Measurements from ENCODE around the gene NCF4.

The NCF4 gene

GRCh38 chr22:36874736-36875135 lies 13.9 kb downstream of the NCF4 start:
- TF ChIP-seq, protein P1, sequence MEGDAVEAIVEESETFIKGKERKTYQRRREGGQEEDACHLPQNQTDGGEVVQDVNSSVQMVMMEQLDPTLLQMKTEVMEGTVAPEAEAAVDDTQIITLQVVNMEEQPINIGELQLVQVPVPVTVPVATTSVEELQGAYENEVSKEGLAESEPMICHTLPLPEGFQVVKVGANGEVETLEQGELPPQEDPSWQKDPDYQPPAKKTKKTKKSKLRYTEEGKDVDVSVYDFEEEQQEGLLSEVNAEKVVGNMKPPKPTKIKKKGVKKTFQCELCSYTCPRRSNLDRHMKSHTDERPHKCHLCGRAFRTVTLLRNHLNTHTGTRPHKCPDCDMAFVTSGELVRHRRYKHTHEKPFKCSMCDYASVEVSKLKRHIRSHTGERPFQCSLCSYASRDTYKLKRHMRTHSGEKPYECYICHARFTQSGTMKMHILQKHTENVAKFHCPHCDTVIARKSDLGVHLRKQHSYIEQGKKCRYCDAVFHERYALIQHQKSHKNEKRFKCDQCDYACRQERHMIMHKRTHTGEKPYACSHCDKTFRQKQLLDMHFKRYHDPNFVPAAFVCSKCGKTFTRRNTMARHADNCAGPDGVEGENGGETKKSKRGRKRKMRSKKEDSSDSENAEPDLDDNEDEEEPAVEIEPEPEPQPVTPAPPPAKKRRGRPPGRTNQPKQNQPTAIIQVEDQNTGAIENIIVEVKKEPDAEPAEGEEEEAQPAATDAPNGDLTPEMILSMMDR (IDR thresholded peaks at IDR 0.05) = no peak

DNA sequence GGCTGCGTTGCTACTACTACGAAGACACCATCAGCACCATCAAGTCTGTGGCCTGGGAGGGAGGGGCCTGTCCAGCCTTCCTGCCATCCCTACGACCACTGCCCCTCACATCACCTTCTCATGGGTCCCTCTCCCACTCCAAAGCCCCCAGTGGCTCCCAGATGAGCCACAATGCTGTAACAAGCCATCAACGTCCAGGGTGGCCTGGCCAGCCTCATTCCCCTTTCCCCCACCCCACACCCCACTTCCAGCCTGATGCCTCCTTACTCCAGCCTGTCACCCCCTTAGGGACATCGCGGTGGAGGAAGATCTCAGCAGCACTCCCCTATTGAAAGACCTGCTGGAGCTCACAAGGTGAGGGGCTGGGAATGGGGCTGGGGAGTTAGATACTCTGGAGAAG lies 14.9 kb downstream of the NCF4 start:
- TF ChIP-seq, protein P1 (IDR thresholded peaks at IDR 0.05) = no peak

DNA sequence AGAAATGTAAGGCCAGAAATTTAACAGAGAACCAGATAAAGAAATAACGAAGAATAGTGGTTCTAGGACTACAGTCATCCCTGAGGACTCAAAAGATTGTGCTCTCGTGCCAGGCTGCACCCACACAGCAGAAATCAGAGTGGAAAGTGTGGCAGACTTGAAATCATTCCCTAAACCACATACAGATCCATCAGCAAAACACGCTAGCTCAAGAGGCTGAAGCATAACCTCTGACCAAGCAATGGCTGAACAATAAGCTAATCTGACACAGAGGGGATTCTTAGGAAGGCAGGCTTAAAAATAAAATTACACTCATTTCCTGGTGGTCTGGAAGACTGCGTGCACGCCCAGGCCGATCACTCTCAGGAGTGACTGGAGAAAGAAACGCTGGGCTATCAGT lies 19.0 kb downstream of the NCF4 start:
- TF ChIP-seq, protein P1 (IDR thresholded peaks at IDR 0.05) = no peak

DNA sequence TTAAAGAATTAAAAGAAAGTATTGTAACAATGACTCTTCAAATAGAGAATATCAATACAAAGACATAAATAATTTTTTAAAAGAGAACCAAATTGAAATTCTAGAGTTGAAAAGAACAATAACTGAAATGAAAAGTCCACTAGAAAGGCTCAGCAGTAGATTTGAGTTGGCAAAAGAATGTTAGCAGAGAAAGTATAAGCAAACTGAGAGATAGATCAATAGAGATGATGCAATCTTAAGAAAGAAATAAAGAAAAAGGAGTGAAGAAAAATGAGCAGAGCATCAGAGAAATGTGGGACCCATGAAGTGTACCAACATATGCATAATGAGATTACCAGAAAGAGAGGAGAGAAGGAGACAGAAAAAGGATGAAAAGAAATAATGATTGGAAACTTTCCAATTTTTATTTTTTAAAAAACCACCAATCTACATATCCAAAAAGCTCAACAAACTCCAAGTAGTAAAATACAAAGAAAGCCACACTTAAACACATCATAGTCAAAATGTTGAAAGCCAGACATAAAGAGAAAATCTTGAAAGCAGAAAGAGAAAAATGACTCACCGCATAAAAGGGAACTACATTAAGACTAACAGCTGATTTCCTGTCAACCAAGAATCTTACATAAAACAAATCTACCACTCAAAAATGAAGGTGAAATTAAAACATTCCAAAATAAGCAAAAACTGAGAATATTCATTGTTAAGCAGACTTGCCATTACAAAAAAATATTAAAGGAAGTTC lies 20.9 kb downstream of the NCF4 start:
- TF ChIP-seq, protein P1 (IDR thresholded peaks at IDR 0.05) = no peak

DNA sequence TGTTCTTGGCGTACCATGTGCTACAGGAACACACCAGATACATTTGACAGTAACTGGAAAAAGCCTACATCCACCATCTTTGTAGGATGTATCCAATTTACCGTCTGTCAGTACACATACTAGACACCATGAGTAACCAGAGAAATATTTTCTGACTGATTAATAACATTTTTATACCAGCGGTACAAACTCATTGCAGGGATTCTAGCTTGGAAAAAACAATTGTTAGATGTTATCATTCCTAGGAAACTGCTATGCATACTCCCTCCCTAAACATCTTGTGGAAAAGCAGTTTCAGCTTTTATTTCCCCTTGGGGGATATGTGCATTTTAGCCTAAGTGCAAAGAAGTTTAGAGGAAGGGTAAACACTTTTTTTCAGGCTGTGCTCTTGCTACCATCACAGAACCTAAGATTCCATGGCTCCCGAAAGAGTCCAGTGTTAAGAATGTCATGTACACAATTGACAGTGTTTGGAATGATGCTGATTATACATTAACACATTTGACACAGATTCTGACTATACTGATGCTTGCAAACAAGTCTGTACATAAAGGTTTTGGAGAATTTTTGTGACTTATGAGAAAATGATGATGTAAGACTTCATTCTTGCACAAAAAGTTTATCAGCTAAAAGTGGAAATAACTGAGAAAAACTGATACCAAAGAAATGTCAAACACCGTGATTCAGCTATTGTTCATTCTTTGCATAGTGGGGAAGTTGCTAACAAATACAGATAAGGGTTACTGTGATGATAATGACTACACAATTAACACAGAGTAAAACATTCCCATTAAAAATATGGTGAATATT lies 23.7 kb downstream of the NCF4 start:
- TF ChIP-seq, protein P1 (IDR thresholded peaks at IDR 0.05) = no peak

- TF ChIP-seq, protein P1 (IDR thresholded peaks at IDR 0.05) = no peak
Measured at GRCh38 chr22:36885474-36885873, 24.7 kb downstream of the NCF4 start.

- TF ChIP-seq, protein P1 (IDR thresholded peaks at IDR 0.05) = no peak
Measured at GRCh38 chr22:36886016-36886415, 25.2 kb downstream of the NCF4 start.

Data from LNCAP (cell line).